ENCODE measurements around the gene CTNNB1.

The CTNNB1 gene

DNA sequence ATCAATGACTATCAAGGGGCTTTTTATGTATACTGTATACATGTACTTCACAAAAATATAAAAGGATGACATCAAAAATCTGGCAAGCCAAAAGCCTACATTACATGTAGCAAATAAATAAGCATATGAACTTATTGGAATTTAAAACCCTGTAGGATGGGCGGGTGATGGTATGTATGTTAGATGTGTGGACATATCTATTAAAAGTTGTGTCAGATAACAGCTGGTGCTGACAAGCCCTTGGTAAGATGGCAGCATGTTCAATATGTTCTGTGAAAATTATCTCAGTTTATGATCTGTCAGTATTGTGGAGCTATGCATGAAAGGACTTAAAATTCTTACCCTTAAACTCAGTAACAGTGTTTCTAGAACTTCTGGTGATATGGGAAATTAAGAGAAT lies 20.1 kb downstream of the CTNNB1 start (continued):
- TF ChIP-seq, protein P1, sequence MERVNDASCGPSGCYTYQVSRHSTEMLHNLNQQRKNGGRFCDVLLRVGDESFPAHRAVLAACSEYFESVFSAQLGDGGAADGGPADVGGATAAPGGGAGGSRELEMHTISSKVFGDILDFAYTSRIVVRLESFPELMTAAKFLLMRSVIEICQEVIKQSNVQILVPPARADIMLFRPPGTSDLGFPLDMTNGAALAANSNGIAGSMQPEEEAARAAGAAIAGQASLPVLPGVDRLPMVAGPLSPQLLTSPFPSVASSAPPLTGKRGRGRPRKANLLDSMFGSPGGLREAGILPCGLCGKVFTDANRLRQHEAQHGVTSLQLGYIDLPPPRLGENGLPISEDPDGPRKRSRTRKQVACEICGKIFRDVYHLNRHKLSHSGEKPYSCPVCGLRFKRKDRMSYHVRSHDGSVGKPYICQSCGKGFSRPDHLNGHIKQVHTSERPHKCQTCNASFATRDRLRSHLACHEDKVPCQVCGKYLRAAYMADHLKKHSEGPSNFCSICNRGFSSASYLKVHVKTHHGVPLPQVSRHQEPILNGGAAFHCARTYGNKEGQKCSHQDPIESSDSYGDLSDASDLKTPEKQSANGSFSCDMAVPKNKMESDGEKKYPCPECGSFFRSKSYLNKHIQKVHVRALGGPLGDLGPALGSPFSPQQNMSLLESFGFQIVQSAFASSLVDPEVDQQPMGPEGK (CRISPR knock-in tag; IDR thresholded peaks at IDR 0.05; ENCODE audit: borderline replicate concordance): no peak
- TF ChIP-seq ZFP30 (CRISPR knock-in tag; IDR thresholded peaks at IDR 0.05): no peak
- no peak for TF ChIP-seq TCF4 (CRISPR knock-in tag; IDR thresholded peaks at IDR 0.05; ENCODE audit: borderline replicate concordance)

DNA sequence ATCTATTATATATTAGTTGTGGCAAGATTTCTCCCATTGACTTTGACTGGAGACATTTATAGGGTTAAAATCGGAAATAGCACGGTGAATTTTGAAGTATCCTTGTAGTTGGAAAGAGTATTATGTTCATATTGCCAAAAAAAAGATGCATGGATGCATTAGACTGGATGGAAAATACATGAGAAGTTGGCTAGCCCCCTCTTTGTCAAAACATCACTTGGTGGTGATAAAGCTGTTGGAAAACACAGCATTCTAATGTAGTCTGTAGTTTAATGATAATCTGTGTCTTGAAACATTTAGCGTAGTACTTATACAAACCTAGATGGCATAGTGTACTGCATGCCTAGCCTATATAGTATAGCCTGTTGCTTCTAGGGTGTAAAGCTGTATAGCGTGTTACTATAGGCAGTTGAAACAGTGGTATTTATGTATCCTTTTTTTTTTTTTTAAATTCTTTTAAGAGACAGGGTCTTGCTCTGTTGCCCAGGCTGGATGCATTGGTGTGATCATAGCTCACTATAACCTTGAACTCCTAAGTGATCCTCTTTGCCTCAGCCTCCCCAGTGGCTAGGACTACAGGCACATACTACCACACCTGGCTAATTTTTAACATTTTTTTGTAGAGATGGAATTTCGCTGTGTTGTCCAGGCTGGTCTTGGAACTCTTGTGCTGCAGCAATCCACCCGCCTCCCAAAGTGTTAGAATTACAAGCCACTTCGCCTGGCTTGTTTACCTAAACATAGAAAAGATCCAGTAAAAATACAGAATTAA lies 21.8 kb downstream of the CTNNB1 start:
- ATAC-seq: no peak
- TF ChIP-seq RARB (CRISPR knock-in tag; IDR thresholded peaks at IDR 0.05): no peak
- no peak for TF ChIP-seq BACH2 (CRISPR knock-in tag; IDR thresholded peaks at IDR 0.05; ENCODE audit: borderline replicate concordance)
- TF ChIP-seq ZFP30 (CRISPR knock-in tag; IDR thresholded peaks at IDR 0.05): no peak
- no peak for TF ChIP-seq ZNF565 (CRISPR knock-in tag; conservative IDR thresholded peaks at IDR 0.05; ENCODE audit: low read depth)
- no peak for TF ChIP-seq TOX (CRISPR knock-in tag; IDR thresholded peaks at IDR 0.05; ENCODE audit: borderline replicate concordance)
- TF ChIP-seq, protein P2, sequence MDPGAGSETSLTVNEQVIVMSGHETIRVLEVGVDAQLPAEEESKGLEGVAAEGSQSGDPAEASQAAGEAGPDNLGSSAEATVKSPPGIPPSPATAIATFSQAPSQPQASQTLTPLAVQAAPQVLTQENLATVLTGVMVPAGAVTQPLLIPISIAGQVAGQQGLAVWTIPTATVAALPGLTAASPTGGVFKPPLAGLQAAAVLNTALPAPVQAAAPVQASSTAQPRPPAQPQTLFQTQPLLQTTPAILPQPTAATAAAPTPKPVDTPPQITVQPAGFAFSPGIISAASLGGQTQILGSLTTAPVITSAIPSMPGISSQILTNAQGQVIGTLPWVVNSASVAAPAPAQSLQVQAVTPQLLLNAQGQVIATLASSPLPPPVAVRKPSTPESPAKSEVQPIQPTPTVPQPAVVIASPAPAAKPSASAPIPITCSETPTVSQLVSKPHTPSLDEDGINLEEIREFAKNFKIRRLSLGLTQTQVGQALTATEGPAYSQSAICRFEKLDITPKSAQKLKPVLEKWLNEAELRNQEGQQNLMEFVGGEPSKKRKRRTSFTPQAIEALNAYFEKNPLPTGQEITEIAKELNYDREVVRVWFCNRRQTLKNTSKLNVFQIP (CRISPR knock-in tag; IDR thresholded peaks at IDR 0.05; ENCODE audit: borderline replicate concordance, low read depth): no peak
- no peak for TF ChIP-seq ZNF8 (CRISPR knock-in tag; IDR thresholded peaks at IDR 0.05)
- no peak for TF ChIP-seq ZC3H10 (CRISPR knock-in tag; IDR thresholded peaks at IDR 0.05)
- TF ChIP-seq PPARA (CRISPR knock-in tag; IDR thresholded peaks at IDR 0.05; ENCODE audit: borderline replicate concordance): no peak
- no peak for TF ChIP-seq SNAI2 (CRISPR knock-in tag; IDR thresholded peaks at IDR 0.05)
- TF ChIP-seq, protein P1 (CRISPR knock-in tag; IDR thresholded peaks at IDR 0.05; ENCODE audit: borderline replicate concordance): no peak
- no peak for TF ChIP-seq ZNF70 (CRISPR knock-in tag; IDR thresholded peaks at IDR 0.05)

DNA sequence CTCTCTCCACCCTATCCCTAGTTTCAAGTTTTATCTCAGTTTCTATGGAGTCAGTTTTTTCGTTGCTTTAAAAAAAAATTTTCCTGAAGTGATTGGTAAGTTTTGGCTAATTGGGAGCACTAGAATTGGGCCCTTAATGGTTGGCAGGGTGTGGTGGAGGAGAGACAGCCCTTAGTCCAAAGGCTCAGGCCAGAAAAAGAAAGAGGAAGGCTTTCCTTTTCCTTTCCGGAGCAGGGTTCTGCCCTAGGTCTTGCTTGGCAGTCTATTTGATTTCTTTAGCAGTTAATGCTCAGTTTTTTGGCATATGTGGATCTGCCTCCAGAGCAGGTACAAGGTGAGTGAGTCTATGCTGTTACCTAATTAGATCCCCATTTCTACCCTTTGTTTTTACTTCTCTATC lies 22.7 kb downstream of the CTNNB1 start:
- no peak for ATAC-seq
- TF ChIP-seq, protein P3, sequence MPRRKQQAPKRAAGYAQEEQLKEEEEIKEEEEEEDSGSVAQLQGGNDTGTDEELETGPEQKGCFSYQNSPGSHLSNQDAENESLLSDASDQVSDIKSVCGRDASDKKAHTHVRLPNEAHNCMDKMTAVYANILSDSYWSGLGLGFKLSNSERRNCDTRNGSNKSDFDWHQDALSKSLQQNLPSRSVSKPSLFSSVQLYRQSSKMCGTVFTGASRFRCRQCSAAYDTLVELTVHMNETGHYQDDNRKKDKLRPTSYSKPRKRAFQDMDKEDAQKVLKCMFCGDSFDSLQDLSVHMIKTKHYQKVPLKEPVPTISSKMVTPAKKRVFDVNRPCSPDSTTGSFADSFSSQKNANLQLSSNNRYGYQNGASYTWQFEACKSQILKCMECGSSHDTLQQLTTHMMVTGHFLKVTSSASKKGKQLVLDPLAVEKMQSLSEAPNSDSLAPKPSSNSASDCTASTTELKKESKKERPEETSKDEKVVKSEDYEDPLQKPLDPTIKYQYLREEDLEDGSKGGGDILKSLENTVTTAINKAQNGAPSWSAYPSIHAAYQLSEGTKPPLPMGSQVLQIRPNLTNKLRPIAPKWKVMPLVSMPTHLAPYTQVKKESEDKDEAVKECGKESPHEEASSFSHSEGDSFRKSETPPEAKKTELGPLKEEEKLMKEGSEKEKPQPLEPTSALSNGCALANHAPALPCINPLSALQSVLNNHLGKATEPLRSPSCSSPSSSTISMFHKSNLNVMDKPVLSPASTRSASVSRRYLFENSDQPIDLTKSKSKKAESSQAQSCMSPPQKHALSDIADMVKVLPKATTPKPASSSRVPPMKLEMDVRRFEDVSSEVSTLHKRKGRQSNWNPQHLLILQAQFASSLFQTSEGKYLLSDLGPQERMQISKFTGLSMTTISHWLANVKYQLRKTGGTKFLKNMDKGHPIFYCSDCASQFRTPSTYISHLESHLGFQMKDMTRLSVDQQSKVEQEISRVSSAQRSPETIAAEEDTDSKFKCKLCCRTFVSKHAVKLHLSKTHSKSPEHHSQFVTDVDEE (CRISPR knock-in tag; IDR thresholded peaks at IDR 0.05): no peak
- TF ChIP-seq ESRRG (CRISPR knock-in tag; IDR thresholded peaks at IDR 0.05) (no peak), BACH2 (CRISPR knock-in tag; IDR thresholded peaks at IDR 0.05; ENCODE audit: borderline replicate concordance) (no peak), ARNTL (CRISPR knock-in tag; IDR thresholded peaks at IDR 0.05; ENCODE audit: borderline replicate concordance, low read depth) (no peak), GLIS3 (CRISPR knock-in tag; IDR thresholded peaks at IDR 0.05) (no peak)

DNA sequence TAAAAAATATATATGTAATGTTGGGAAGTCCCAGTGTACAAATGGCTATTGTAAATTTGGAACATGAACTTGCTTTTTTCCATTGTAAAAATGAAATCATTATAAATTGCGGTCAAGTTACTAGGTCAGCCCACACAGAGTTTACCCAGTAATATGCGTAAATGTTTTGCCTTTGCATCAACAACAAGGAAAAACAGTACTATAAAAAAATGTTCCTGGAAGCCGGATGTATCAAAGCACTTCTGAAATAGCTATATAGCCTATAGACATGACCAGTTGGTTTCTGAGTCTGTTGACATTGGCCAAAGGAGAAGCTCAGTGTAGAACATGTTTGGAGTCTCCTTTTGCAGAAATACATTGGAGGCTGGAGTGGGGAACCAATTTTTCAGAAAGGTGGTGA lies 23.2 kb downstream of the CTNNB1 start:
- TF ChIP-seq ZFP3 (CRISPR knock-in tag; IDR thresholded peaks at IDR 0.05) (no peak), ZNF8 (CRISPR knock-in tag; IDR thresholded peaks at IDR 0.05) (no peak), GLIS3 (CRISPR knock-in tag; IDR thresholded peaks at IDR 0.05) (no peak), ESRRG (CRISPR knock-in tag; IDR thresholded peaks at IDR 0.05) (no peak), TOX (CRISPR knock-in tag; IDR thresholded peaks at IDR 0.05; ENCODE audit: borderline replicate concordance) (no peak), BACH2 (CRISPR knock-in tag; IDR thresholded peaks at IDR 0.05; ENCODE audit: borderline replicate concordance) (no peak), PPARA (CRISPR knock-in tag; IDR thresholded peaks at IDR 0.05; ENCODE audit: borderline replicate concordance) (no peak), ARNTL (CRISPR knock-in tag; IDR thresholded peaks at IDR 0.05; ENCODE audit: borderline replicate concordance, low read depth) (no peak), ZNF565 (CRISPR knock-in tag; conservative IDR thresholded peaks at IDR 0.05; ENCODE audit: low read depth) (no peak), OSR1 (CRISPR knock-in tag; IDR thresholded peaks at IDR 0.05) (no peak), ZFP30 (CRISPR knock-in tag; IDR thresholded peaks at IDR 0.05) (no peak), SNAI2 (CRISPR knock-in tag; IDR thresholded peaks at IDR 0.05) (no peak), CSDC2 (CRISPR knock-in tag; IDR thresholded peaks at IDR 0.05) (no peak), RARB (CRISPR knock-in tag; IDR thresholded peaks at IDR 0.05) (no peak), TCF4 (CRISPR knock-in tag; IDR thresholded peaks at IDR 0.05; ENCODE audit: borderline replicate concordance) (no peak), ZC3H10 (CRISPR knock-in tag; IDR thresholded peaks at IDR 0.05) (no peak), ZNF70 (CRISPR knock-in tag; IDR thresholded peaks at IDR 0.05) (no peak), ISL1 (CRISPR knock-in tag; IDR thresholded peaks at IDR 0.05) (no peak)
- TF ChIP-seq, protein P4, sequence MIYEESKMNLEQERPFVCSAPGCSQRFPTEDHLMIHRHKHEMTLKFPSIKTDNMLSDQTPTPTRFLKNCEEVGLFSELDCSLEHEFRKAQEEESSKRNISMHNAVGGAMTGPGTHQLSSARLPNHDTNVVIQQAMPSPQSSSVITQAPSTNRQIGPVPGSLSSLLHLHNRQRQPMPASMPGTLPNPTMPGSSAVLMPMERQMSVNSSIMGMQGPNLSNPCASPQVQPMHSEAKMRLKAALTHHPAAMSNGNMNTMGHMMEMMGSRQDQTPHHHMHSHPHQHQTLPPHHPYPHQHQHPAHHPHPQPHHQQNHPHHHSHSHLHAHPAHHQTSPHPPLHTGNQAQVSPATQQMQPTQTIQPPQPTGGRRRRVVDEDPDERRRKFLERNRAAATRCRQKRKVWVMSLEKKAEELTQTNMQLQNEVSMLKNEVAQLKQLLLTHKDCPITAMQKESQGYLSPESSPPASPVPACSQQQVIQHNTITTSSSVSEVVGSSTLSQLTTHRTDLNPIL (CRISPR knock-in tag; IDR thresholded peaks at IDR 0.05; ENCODE audit: low read depth): no peak
- TF ChIP-seq, protein P2 (CRISPR knock-in tag; IDR thresholded peaks at IDR 0.05; ENCODE audit: borderline replicate concordance, low read depth): no peak
- no peak for ATAC-seq

Measured in SK-N-SH treated with all-trans-retinoic acid at 6 μM for 48 hours (cell line).